HG02642 (cell line): ENCODE results near the gene ACIN1.

ENCODE experiments used
- ATAC-seq: cut with Tn5 transposase; IDR thresholded peaks from one replicate; pipeline ENCODE4 v1.9.1; 2021; ENCODE audit warnings: mild to moderate bottlenecking; ENCODE audit not compliant: unreplicated experiment, poor library complexity

The ACIN1 gene

DNA sequence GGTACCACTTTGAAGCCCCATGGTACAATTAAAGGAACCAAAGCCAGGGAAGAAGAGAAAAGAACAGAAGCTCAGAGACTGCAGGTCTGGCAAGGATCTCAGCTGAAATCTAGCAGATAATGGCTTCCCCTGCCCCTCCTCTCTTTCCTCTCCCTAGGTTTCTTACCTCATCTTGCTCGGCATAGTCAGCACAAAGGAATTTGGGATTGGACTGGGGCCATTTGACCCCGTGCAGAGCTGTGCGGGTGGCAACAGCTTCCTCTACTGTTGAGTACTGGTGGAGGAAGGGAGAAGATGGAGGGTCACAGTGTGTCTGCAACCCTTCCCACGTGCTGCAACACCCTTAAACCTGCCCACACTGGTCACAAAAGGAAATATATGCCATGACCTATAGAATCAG is 32.9 kb downstream of the ACIN1 start:
- no peak for ATAC-seq

DNA sequence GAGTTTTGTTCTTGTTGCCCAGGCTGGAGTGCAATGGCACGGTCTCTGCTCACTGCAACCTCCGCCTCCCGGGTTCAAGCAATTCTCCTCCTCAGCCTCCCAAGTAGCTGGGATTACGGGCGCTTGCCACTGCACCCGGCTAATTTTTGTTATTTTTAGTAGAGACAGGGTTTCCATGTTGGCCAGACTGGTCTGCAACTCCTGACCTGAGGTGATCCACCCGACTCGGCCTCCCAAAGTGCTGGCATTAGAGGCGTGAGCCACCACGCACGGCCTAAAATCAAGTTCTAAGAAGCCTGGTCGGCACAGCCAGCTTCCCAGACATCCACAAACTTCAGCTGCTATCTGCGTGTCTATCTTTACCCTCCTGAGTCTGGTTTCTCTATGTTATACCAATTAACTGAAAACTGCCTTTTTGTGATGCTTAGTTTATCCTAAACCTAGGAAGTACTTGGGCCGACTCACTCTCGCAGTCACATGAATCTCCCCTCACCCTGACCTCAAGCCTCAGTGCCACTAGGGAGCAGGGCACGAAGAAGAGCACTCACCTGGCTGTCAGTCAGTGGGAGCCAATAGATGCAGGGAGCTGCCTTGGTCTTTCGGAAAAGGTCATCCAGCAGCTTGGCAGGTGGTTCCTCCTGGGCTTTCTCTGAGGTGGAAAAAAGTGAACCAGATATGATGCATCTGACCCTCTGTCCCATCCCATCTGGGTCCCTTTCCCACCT is 34.2 kb downstream of the ACIN1 start:
- no peak for ATAC-seq

DNA sequence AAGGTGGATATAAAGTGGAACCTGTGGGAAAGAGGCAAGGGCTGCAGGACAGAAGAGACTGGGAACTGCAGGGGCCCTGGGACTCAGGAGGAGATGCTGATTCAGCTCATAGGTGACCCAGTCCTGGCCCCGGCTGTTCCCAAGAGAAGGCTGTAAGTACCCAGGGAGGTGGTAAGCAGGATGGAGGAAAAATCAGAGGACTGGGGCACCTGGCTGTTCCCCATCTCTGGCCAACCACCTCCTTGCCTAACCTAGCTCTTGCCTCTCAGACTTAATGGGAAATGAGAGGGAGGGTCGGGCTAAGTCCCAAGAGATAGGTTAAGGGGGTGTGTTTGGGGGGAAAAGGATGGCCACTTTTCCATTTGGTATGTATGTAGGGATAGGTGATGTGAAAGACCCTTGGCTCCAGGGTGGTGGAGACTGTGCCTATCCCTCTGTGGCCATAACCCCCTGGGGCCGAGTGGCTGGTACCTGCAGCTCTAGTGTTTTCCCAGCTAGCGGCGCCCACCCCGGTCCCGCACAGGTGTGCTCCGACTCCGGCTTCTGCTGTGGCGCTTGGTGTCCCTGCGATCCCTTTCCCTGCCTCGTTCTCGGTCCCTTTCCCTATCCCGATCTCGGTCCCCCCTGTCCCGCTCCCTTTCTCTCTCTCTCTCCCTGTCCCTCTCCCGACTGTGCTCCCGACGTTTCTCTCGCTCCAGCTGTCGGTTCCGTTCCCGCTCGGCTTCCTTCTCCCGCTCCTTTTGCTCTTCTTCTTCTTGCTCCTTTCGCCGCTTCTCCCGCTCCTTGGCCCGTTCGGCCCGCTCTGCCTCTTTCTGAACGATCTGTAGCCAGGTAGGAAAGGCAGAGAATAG is 36.1 kb downstream of the ACIN1 start:
- ATAC-seq, result no peak

DNA sequence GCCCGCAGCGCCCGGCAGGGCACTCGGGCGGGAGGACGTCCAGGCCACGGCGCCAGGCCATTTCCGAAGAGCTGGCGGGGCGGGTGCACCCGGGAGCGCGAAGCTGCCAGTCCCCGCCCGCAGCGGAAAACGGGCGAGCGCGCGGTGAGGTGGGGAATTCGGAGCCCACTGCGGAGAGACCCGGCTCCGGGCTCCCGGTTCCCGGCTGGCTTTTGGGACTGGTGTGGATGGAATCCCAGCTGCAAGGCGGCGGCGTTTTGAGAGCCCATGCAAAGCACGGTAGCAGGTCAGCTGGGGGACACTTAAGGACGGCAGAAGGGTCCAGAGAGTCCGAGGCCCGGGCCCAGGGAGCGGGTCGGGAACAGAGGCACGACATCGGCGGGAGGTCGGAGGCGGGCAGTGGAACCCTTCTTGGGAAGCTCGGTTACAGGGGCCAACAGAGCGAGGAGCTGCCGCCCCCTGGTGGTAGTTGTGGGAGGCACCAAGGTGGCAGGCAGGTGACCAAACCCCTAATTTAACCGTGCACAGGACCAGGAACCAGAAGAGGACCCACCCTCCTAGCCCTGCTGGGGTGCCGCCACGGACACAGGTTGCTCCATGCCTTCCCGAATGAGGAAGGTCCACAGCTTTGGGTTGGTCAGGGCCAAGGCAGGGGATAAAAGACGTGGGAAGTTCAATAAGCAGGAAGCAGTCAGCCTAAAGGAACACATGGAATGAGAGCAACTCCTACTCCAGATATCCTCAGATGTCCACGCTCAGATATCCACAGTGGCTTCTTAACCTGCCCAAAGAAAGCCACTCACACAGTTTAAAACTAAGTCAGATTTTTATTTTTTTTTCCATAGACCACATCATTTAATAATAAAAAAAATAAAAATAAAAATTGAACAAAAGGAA is 36.9 kb downstream of the ACIN1 start:
- ATAC-seq, result peak; percentile 69

DNA sequence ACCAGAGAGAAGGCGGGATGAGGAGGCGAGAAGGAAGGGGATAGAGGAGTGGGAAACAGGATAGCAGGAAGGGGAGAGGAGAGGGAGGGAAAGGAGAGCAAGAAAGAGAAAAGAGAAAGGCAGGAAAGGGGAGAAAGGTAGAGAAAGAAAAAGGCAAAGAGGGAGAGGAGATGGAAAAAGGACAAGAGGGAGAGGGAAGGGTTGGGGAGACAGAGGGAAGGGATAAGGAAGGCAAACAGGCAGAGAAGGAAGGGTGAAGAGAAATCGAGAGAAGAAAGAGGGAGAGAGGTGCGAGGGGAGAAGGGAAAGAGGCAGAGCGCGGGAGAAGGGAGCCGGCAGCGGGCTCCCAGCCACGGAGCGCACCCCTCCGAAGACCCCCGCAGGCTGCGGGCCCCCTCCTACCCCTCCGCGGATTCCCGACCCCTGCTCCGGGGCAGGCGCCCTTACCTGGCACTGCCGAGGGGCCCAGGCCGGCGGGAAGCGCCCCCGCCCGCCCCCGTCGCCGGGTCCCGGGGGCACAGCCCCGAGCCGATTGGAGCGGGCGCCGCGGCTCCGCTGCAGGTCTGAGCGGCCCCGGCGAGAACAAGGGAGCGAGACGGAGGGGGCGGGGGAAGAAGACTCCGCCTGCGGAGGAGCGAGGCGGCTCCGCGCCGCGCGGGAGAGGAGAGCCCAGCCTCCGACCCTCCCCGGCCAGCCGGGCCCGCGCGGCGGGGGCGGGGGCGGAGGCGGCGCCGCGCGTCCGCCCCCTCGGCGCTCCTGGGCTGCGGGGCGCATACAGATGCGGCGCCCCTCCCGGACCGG is 37.8 kb downstream of the ACIN1 start, which contains the start of gene CDH24:
Gene CDH24, minus strand, starts transcription at position 565 of the 801 bp plus-strand sequence. CDS start 1,787 bp downstream, outside the sequence.
- ATAC-seq, result peak; percentile 49

DNA sequence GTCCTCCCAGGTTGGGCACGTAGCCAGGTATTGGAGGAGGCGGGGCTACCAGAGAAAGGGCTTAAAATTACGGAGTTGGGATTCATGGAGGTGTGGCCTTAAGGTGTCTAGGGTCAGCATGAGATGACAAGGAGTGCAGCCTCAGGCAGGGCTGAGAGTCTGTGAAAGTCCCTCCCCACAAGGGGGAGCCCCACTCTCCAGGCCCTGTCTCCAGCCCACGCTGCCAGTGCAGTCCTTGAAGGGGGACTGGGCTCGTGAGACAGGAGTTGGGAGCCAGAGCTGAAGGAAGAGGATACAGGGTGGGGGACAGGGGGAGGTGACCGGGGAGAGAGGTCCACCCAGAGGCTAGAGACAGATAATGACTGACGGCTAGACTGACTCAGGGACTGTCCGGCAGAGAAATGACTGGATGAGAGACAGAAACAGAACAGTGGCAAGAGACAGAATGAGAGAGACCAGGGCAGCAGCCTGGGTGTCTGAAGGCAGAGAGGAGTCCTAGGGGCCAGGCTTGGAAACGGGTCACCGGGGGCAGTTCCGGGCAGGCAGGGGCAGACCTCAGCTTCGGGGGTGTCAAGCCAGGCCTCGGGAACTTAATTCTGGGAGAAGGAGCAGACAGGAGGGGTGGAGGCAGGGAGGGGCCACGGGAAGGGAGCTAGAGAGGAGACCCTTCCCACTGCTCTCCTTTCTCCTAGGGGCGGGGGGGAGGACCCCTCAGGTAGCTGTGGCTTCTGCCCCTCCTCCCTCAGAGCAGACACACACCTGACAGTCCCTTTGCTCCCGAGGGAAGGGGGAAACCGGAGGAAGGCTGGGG is 38.6 kb downstream of the ACIN1 start:
- ATAC-seq, result peak; percentile 63

DNA sequence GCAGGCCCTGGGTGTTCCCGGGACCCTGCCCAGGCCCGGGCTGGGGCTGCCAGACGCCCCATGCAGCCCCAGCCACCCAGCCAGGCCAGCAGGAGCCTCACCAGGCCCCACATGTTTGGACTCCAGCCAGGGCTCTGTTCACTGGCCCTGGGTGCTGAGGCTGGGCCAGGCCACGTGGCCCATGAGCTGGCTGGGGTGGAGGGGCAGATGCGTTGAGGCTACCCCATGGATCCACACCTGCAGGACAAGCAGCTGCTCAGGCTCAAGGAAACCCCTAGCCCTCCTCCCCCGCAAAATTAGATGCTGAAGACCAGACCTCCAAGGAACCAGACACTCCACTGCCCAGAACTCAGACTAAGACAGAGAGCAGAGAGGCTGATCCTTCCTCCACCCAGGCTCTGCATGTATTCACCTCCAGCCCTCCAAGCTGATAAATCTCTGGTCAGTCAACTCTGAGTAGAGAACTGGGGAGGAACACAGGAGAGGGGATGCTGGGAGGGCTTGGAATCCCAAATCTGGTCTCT is 39.3 kb downstream of the ACIN1 start:
- no peak for ATAC-seq

DNA sequence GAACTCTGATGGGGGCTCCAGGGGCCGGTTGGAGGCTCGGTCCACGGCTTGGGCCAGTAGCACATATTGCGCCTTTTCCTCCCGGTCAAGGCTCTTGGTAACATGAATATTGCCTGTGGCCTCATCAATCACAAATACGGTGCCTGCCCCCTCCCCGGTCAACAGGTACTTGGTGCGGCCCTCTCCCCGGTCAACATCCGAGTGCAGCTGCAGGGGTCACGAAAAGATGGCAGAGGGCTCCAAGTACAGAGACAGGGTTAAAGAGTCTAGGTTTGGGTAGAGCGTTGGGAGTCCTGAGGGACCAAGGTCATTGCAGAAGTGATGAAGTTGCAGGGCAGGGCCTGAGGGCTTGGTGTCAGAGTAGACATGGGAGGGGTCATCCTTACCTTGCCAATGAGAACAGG is 39.8 kb downstream of the ACIN1 start:
- no peak for ATAC-seq

DNA sequence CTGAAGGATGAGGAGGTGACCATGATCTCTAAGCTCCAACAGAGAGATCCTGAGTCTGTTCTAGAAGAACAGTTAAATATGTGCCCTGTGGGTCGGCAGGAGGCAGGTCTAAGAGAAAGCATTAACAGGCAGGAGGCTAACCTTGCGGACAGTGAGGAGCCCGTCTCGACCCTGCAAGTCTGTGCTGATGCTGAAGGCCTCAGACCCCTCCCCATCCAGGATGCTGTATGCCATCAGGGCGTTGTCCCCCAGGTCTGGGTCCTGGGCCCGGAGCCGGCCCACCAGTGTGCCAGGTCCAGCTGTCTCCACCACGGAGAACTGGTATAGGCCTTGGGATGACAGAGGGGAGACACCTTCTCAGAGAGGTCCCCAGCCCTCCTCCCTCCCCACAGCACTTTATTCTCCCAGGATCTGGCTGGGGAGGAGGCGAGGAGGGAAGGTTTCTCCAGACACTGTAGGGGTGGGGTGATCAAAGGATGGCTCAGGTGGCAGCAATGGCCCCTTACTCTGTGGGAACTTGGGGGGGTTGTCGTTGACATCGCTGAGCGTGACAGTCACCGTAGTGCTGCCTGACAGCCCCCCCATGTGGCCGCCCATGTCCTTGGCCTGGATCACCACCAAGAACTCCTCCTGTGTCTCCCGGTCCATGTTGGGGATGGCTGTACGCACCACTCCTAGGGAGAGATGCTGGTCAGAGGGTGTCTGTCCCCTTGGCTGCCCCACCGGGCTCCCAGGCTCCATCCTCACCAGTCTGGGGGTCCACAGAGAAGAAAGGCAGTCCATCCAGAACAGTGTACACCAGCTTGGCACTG is 40.7 kb downstream of the ACIN1 start:
- ATAC-seq, result no peak

DNA sequence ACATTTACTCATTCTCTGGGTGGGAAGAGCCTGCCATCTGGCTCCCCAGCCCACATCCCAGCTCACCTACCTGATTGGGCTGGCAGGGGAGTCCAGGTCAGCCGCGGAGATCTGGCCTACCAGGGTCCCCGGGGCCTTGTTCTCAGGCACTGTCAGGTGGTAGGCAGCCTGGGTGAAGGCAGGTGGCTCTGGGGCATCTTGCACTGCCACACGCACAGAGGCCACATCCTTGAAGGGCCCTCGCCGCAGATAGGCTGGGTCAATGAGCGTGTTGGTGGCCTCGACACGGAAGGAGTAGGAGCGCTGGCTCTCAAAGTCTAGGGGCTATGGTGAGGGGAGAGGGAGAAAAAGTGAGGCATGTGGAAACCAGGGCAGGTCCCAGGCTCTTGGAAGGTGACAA is 41.5 kb downstream of the ACIN1 start:
- no peak for ATAC-seq

DNA sequence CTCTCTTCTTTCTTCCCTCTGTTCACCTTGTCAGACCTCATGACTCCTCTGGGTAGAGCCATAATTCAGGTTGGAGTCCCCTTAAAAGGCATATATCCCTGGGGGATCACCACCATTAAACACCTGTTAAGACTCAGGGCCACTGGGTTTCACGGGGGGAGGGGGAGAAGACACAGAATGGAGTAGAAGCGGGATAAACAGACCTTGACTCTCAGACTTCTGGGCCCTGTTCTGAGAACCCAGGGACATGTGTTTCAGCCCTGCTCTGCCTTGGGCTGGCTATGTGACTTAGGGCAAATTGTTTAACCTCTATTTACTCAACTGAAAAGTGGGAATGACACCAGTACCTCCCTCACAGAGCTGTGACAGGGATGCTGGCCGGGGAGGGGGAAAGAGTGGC is 42.3 kb downstream of the ACIN1 start:
- ATAC-seq, result no peak

DNA sequence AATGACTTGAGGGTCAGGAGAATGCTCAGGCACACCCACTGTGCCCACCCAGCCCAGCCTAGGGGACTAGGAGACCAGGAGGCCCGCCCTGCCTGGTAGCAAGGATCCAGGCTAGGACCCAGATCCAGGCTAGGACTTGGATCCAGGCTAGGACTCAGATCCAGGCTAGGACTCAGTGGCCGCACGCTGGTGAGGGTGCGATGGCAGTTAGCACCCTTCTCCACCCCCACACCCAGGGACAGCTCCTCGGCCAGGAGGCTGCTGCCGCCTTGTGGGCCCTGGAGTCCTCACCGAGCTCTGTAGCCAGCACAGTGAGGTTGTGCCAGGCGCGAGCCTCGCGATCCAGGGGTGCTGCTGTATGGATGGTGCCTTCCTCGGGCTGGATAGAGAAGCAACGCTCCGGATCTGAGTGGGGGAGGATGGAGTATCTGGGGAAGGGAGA is 42.7 kb downstream of the ACIN1 start:
- ATAC-seq, result no peak

DNA sequence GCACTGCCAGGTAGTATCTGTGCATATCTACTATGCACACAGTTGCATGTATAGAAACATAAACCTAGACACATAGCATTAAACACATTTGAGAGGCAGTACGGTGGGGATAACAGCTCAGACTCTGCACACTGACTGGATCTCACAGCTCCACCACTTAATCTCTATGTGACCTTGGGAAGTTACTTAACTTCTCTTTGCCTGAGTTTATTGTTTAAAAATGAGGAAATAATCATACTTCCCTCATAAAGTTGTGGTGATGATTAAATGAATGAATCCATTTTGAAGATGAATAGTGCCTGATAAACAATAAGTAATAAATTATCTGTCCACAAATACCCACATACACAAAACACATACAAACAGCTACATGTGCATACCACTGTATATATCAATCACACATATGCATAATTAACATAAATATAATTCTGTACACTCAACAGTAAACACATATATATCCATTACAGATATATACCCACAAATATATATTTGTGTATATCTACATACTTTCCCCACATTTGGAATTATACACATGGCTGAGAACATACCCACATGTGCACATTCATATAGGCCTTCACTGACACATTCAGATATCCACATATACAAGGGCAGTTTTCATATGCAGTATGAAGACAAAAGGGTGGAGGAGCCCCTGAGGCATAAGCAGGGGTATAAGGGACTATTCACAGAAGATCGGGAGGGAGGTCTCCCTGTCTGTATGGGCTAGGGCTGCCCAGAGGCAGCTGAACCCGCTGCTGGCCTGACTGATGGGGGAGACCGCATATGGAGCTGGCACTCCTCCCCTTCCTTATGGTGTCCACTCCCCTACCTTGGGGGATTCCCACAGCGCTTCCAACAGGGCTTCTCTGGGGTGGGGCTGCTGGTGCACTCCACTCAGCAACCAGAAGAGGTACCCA is 43.5 kb downstream of the ACIN1 start:
- no peak for ATAC-seq

DNA sequence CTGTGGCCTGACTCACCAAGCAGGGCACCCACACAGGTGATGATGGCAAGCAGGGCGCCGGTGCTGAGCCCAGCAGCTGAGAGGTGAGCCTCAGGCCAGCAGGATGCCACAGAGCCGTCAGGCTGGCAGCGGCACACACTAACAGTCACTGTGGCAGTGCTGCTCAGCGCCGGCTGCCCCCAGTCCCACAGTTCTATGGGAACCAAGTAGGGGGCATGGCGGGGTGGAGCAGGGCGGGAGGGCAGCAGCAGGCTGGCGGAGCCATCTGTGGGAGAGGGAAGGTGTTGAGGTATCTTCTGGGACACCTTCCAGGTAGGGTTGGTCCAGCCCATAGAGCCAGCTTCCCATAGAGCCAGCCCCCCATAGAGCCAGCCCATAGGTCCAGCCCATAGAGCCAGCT is 45.9 kb downstream of the ACIN1 start:
- ATAC-seq, result no peak

DNA sequence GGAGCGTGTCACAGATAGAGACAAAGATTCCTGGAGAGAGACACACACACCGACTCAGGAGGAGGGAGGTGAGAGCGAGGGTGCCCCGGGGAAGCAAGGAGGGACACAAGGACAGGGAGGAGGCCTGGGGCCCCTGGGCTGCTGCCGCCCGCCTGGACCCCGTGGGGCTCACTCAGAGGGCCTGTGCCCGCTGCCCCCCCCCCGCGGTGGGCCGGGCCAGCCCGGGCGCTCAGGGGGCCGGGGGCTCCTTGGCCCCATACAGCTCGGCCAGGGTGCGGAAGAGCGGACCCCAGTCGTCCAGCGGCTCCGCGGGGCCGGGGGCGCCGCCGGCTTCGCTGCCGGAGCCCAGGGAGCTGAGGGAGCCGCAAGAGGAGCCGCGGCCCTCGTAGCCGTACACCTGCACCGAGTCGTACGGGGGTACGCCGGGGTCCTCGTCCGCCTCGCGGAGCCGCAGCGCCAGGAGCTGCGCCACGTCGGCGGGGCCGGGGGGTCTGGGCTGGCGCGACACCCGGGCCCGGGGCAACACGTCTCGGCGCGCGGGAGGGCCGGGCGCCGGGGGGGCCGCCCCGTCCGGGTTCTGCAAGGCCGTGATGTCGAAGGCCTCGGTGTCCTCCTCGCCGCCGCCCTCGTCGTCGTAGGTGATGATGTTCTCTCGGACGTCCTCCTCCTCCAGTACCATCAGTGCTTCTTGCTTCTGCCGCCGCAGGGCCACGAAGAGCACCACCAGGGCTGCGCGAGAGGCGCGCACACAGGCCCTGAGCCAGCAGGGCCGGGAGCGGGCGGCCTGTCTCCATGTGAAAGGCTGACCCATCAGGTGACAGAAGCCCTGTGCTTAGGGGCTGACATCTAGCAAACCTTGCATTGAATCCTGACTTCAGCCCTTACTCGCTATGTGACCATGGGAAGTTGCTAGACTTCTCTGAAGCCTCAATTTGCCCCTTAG is 46.9 kb downstream of the ACIN1 start:
- no peak for ATAC-seq
